Astrocyte (in vitro differentiated cells and primary cell): ENCODE measurements around the gene MRGPRF. TPM values are rescaled to one million over a fixed set of nuclear protein-coding genes. Genes with fewer than 3 reads are reported as not detected.

Experiments used
- DNase-seq: peaks from one replicate; pipeline ENCODE4 v3.0.0-alpha.2; 2010; ENCODE audit warnings: low read depth
- FAIRE-seq: peaks from 2 replicates; lab custom pipeline; 2011; peaks lifted over from hg19 to GRCh38; lab: Jason Lieb, UNC
- H2AFZ ChIP-seq: 2 replicates; pipeline ENCODE4 v1.6.0; 2012; ENCODE audit warnings: low read depth, low read length, inconsistent platforms
- H3K27ac ChIP-seq: 2 replicates; pipeline ENCODE4 v1.5.1; 2011; ENCODE audit warnings: low read depth, low read length, inconsistent platforms
- H3K27me3 ChIP-seq: 2 replicates; pipeline ENCODE4 v1.6.0; 2011; ENCODE audit warnings: low read length, inconsistent platforms; ENCODE audit not compliant: insufficient read depth
- H3K36me3 ChIP-seq: 2 replicates; pipeline ENCODE4 v1.5.1; 2011; ENCODE audit warnings: low read length, inconsistent platforms; ENCODE audit not compliant: insufficient read depth
- H3K4me1 ChIP-seq: 2 replicates; pipeline ENCODE4 v1.5.1; 2011; ENCODE audit warnings: low read length, inconsistent platforms; ENCODE audit not compliant: insufficient read depth
- H3K4me2 ChIP-seq: 2 replicates; pipeline ENCODE4 v1.6.0; 2012; ENCODE audit warnings: low read length, inconsistent platforms
- H3K4me3 ChIP-seq: 2 replicates; pipeline ENCODE4 v1.5.1; 2011; ENCODE audit warnings: low read depth, mild to moderate bottlenecking, low read length, inconsistent platforms; ENCODE audit not compliant: insufficient read depth
- H3K79me2 ChIP-seq: 2 replicates; pipeline ENCODE4 v1.6.0; 2012; ENCODE audit warnings: mild to moderate bottlenecking, low read length, inconsistent platforms; ENCODE audit not compliant: insufficient read depth
- H3K9ac ChIP-seq: 2 replicates; pipeline ENCODE4 v1.6.0; 2012; ENCODE audit warnings: mild to moderate bottlenecking, low read length, inconsistent platforms
- H3K9me3 ChIP-seq: 2 replicates; pipeline ENCODE4 v1.5.1; 2012; ENCODE audit warnings: low read depth, mild to moderate bottlenecking, low read length, inconsistent platforms; ENCODE audit not compliant: insufficient read depth
- H4K20me1 ChIP-seq: 2 replicates; pipeline ENCODE4 v1.6.0; 2012; ENCODE audit warnings: low read length, inconsistent platforms; ENCODE audit not compliant: insufficient read depth
- H3K27ac Mint-ChIP-seq: one replicate; pipeline ENCODE4 v1.8.0; 2021; ENCODE audit warnings: mild to moderate bottlenecking, mixed read lengths; ENCODE audit not compliant: unreplicated experiment
- H3K27me3 Mint-ChIP-seq: one replicate; pipeline ENCODE4 v1.8.0; 2021; ENCODE audit warnings: low read depth, mixed read lengths; ENCODE audit not compliant: unreplicated experiment
- H3K36me3 Mint-ChIP-seq: one replicate; pipeline ENCODE4 v1.8.0; 2021; ENCODE audit warnings: low read depth, mixed read lengths; ENCODE audit not compliant: unreplicated experiment
- H3K4me1 Mint-ChIP-seq: one replicate; pipeline ENCODE4 v1.8.0; 2021; ENCODE audit warnings: low read depth, mixed read lengths; ENCODE audit not compliant: unreplicated experiment
- H3K4me3 Mint-ChIP-seq: one replicate; pipeline ENCODE4 v1.8.0; 2021; ENCODE audit warnings: mild to moderate bottlenecking, moderate library complexity, mixed read lengths; ENCODE audit not compliant: unreplicated experiment
- H3K9me3 Mint-ChIP-seq: one replicate; pipeline ENCODE4 v1.8.0; 2021; ENCODE audit warnings: mild to moderate bottlenecking, mixed read lengths; ENCODE audit not compliant: unreplicated experiment
- CTCF ChIP-seq: IDR thresholded peaks from 2 replicates; pipeline ENCODE4 v1.5.1; 2011; ENCODE audit warnings: low read depth, mild to moderate bottlenecking, inconsistent platforms, low read length, moderate library complexity; ENCODE audit not compliant: insufficient read depth
- EZH2 ChIP-seq: IDR thresholded peaks from 2 replicates; pipeline ENCODE4 v1.6.1; 2012; ENCODE audit warnings: mild to moderate bottlenecking, low read length, inconsistent platforms; ENCODE audit not compliant: insufficient read depth
- total RNA-seq: library from RNA; stranded (reverse); gene quantifications from 2 replicates; pipeline ENCODE4 v1.2.1, GENCODE V29; 2021

MRGPRF gene
- total RNA-seq, 1 donor from 2014 or later, result 4.1 TPM

DNA sequence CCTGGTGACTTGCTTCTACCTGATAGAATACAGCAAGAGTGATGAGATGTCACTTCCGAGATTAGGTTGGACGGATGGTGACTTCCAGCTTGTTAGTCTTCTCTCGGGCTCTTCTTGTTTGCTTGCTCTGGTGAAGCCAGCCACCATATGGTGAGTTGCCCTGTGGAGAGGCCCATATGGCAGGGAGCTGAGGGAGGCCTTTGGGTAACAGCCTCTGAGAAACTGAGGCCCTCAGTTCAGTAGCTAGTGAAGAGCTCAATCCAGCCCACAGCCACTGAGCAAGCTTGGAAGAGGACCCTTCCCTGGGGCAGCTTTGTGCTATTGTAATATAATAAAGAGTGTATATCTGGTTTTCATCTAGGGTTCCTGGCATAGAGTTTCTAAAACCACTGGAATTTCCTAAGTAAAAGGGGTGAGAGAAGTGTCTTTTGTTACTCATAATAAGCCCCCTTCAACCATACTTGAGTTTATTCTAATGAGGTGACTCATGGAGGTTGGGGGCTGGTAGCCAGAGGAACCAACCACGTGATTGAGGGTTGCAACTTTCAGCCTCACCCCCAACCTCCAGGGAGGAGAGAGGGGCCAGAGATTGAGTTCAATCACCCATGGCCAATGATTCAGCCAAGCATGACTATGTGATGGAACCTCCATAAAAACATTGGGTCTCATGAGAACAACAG, 27.7 kb upstream of the MRGPRF start:
- no peak for FAIRE-seq
- H3K4me2 ChIP-seq, result peak overlapping the region; percentile 62
- H4K20me1 ChIP-seq, result no peaks in the 10 kb centered on the region
- H2AFZ ChIP-seq, result no peak overlapping the region
- Mint-ChIP-seq H3K4me1 (peaks cover 24% of the 10 kb centered on the region), H3K27ac (peak overlapping the region; percentile 38), H3K36me3 (no peaks in the 10 kb centered on the region), H3K9me3 (no peaks in the 10 kb centered on the region), H3K27me3 (no peaks in the 10 kb centered on the region), H3K4me3 (no peak overlapping the region)
- peak; percentile 89 for DNase-seq
- no peak overlapping the region for H3K4me3 ChIP-seq
- H3K27ac ChIP-seq, result peak overlapping the region; percentile 65
- H3K36me3 ChIP-seq, result no peaks in the 10 kb centered on the region
- no peaks in the 10 kb centered on the region for H3K27me3 ChIP-seq
- H3K79me2 ChIP-seq, result no peaks in the 10 kb centered on the region
- no peaks in the 10 kb centered on the region for H3K9me3 ChIP-seq
- peaks cover 32% of the 10 kb centered on the region for H3K4me1 ChIP-seq
- peak overlapping the region; percentile 40 for H3K9ac ChIP-seq
- TF ChIP-seq CTCF, result no peak
- TF ChIP-seq EZH2, result no peak

DNA sequence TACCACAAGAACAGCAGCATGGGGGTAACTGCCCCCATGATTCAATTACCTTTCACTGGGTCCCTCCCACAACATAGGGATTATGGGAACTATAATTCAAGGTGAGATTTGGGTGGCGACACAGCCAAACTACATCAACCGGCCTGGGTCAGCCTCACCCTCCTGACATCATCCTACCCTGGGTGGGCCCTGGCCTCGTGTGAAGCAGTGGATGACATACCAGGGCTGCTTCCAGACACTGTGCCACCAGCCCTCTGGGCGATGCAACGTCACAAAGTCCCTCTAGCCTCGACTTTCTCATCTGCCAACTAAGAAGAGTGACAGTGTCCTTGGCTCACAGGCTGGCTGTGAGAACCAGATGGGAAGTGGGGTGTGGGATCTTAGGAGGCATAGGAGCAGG, 27.0 kb upstream of the MRGPRF start:
- Histone ChIP-seq H3K4me2 (peak overlapping the region; percentile 62), H3K79me2 (no peaks in the 10 kb centered on the region), H2AFZ (no peak overlapping the region), H3K9ac (peak overlapping the region; percentile 40), H3K4me1 (peaks cover 33% of the 10 kb centered on the region), H3K9me3 (no peaks in the 10 kb centered on the region), H4K20me1 (no peaks in the 10 kb centered on the region), H3K36me3 (no peaks in the 10 kb centered on the region), H3K4me3 (no peak overlapping the region), H3K27ac (peak overlapping the region; percentile 65), H3K27me3 (no peaks in the 10 kb centered on the region)
- no peak overlapping the region for H3K4me3 Mint-ChIP-seq
- no peak for TF ChIP-seq EZH2
- no peak for TF ChIP-seq CTCF
- no peak overlapping the region for H3K27ac Mint-ChIP-seq
- H3K36me3 Mint-ChIP-seq, result no peaks in the 10 kb centered on the region
- H3K9me3 Mint-ChIP-seq, result no peaks in the 10 kb centered on the region
- peaks cover 24% of the 10 kb centered on the region for H3K4me1 Mint-ChIP-seq
- FAIRE-seq (no peak), DNase-seq (no peak)
- no peaks in the 10 kb centered on the region for H3K27me3 Mint-ChIP-seq

DNA sequence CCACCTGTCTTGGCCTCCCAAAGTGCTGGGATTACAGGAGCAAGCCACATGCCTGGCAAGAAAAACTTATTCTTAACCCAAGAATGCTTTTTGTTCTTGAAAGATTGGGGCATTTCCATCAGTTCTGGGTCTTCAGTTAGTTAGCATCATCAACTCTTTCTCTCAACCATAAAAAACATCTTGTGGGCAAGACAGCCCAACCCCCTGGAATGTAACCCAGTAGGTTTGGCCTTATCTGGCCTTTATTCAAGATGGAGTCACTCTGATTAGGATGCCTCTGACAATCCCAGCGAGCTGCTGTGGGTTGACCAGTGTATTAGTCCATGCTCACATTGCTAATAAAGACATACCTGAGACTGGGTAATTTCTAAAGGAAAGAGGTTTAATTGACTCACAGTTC, 26.5 kb upstream of the MRGPRF start:
- DNase-seq (peak; percentile 59), FAIRE-seq (peak; percentile 62)
- H3K27ac ChIP-seq, result no peak overlapping the region
- peaks cover 28% of the 10 kb centered on the region for H3K4me1 ChIP-seq
- H3K27me3 ChIP-seq, result no peaks in the 10 kb centered on the region
- peaks cover 20% of the 10 kb centered on the region for H3K4me1 Mint-ChIP-seq
- H4K20me1 ChIP-seq, result no peaks in the 10 kb centered on the region
- H3K4me3 ChIP-seq, result no peak overlapping the region
- H3K9me3 Mint-ChIP-seq, result no peaks in the 10 kb centered on the region
- no peak overlapping the region for H3K4me2 ChIP-seq
- H3K79me2 ChIP-seq, result no peaks in the 10 kb centered on the region
- no peaks in the 10 kb centered on the region for H3K9me3 ChIP-seq
- no peak overlapping the region for H2AFZ ChIP-seq
- H3K27me3 Mint-ChIP-seq, result peaks cover 1% of the 10 kb centered on the region
- no peaks in the 10 kb centered on the region for H3K36me3 Mint-ChIP-seq
- TF ChIP-seq CTCF, result no peak
- TF ChIP-seq EZH2, result no peak
- H3K27ac Mint-ChIP-seq, result no peak overlapping the region
- H3K36me3 ChIP-seq, result no peaks in the 10 kb centered on the region
- H3K9ac ChIP-seq, result no peak overlapping the region
- H3K4me3 Mint-ChIP-seq, result peak overlapping the region; percentile 9
